Measurements from ENCODE around the gene PIP4K2C.
"Not testable (repeated sequence)": the region's sequence is repeated elsewhere in the genome, so short reads cannot be mapped to it uniquely, and the experiment has no call there.

Gene PIP4K2C

GRCh38 chr12:57584050-57584449 is 6.9 kb upstream of the PIP4K2C start:
- no peak for DNase-seq (ENCODE audit: low read depth in 2 of 3, low spot score in 2 of 3)

GRCh38 chr12:57584690-57585089 is 6.3 kb upstream of the PIP4K2C start:
- no peak for DNase-seq (ENCODE audit: low read depth in 2 of 3, low spot score in 2 of 3)

- DNase-seq (ENCODE audit: low read depth in 2 of 3, low spot score in 2 of 3): no peak
These were observed 5.8 kb upstream of the PIP4K2C start for GRCh38 chr12:57585156-57585555.

- DNase-seq (ENCODE audit: low read depth in 2 of 3, low spot score in 2 of 3): no peak
These were observed 4.9 kb upstream of the PIP4K2C start for GRCh38 chr12:57586128-57586527.

GRCh38 chr12:57586832-57587429 is 4.1 kb upstream of the PIP4K2C start:
- no peak for DNase-seq (ENCODE audit: low read depth in 2 of 3, low spot score in 2 of 3)

- not testable (repeated sequence) for DNase-seq (ENCODE audit: low read depth in 2 of 3, low spot score in 2 of 3)
These were observed 1.9 kb upstream of the PIP4K2C start for GRCh38 chr12:57588951-57589610.

GRCh38 chr12:57590479-57590863 is 521 bp upstream of the PIP4K2C start:
- no peak for DNase-seq (ENCODE audit: low read depth in 2 of 3, low spot score in 2 of 3)

GRCh38 chr12:57591782-57592325 is 862 bp downstream of the PIP4K2C start:
- DNase-seq (ENCODE audit: low read depth in 2 of 3, low spot score in 2 of 3): no peak

- DNase-seq (ENCODE audit: low read depth in 2 of 3, low spot score in 2 of 3): no peak
These were observed 1.7 kb downstream of the PIP4K2C start for GRCh38 chr12:57592551-57593165.

GRCh38 chr12:57593187-57593586 is 2.2 kb downstream of the PIP4K2C start:
- no peak for DNase-seq (ENCODE audit: low read depth in 2 of 3, low spot score in 2 of 3)

GRCh38 chr12:57600395-57600794 is 9.4 kb downstream of the PIP4K2C start:
- DNase-seq (ENCODE audit: low read depth in 2 of 3, low spot score in 2 of 3): no peak

GRCh38 chr12:57602544-57602943 is 11.6 kb downstream of the PIP4K2C start:
- no peak for DNase-seq (ENCODE audit: low read depth in 2 of 3, low spot score in 2 of 3)

GRCh38 chr12:57603324-57603723 is 12.3 kb downstream of the PIP4K2C start:
- no peak for DNase-seq (ENCODE audit: low read depth in 2 of 3, low spot score in 2 of 3)

GRCh38 chr12:57603815-57604453 is 12.9 kb downstream of the PIP4K2C start:
- DNase-seq (ENCODE audit: low read depth in 2 of 3, low spot score in 2 of 3): no peak

- no peak for DNase-seq (ENCODE audit: low read depth in 2 of 3, low spot score in 2 of 3)
These were observed 13.5 kb downstream of the PIP4K2C start, which contains the start of gene DTX3 for GRCh38 chr12:57604454-57604991. TSS of gene DTX3 (plus strand) at chr12:57604824. CDS start at chr12:57606518, 1,694 bp downstream.

GRCh38 chr12:57604992-57605810 is 14.2 kb downstream of the PIP4K2C start:
- DNase-seq (ENCODE audit: low read depth in 2 of 3, low spot score in 2 of 3): no peak

- DNase-seq (ENCODE audit: low read depth in 2 of 3, low spot score in 2 of 3): no peak
These were observed 14.9 kb downstream of the PIP4K2C start for GRCh38 chr12:57605811-57606311.

GRCh38 chr12:57606399-57606798 is 15.4 kb downstream of the PIP4K2C start:
- no peak for DNase-seq (ENCODE audit: low read depth in 2 of 3, low spot score in 2 of 3)

GRCh38 chr12:57606821-57607220 is 15.8 kb downstream of the PIP4K2C start:
- DNase-seq (ENCODE audit: low read depth in 2 of 3, low spot score in 2 of 3): no peak

- no peak for DNase-seq (ENCODE audit: low read depth in 2 of 3, low spot score in 2 of 3)
These were observed 17.1 kb downstream of the PIP4K2C start for GRCh38 chr12:57607958-57608663.

Measured in activated CD8-positive, alpha-beta memory T cell treated with anti-CD3 and anti-CD28 coated beads for 48 hours (primary cell).